Measurements from ENCODE around the gene DIS3L2.
"Not testable (repeated sequence)": the region's sequence is repeated elsewhere in the genome, so short reads cannot be mapped to it uniquely, and the experiment has no call there.

Gene DIS3L2

GRCh38 chr2:232013701-232014353 lies 52.3 kb downstream of the DIS3L2 start:
- no peak for DNase-seq

GRCh38 chr2:232014681-232015080 lies 53.2 kb downstream of the DIS3L2 start:
- no peak for DNase-seq

GRCh38 chr2:232018181-232018580 lies 56.7 kb downstream of the DIS3L2 start:
- no peak for DNase-seq

- no peak for DNase-seq
Observed at GRCh38 chr2:232022718-232023117, 61.2 kb downstream of the DIS3L2 start.

- DNase-seq: no peak
Observed at GRCh38 chr2:232023426-232023825, 61.9 kb downstream of the DIS3L2 start.

GRCh38 chr2:232024457-232024856 lies 62.9 kb downstream of the DIS3L2 start:
- DNase-seq: no peak

GRCh38 chr2:232026910-232027309 lies 65.4 kb downstream of the DIS3L2 start:
- DNase-seq: no peak

GRCh38 chr2:232027530-232027929 lies 66.0 kb downstream of the DIS3L2 start:
- DNase-seq: no peak

- no peak for DNase-seq
Observed at GRCh38 chr2:232028071-232028470, 66.6 kb downstream of the DIS3L2 start.

GRCh38 chr2:232028631-232029030 lies 67.1 kb downstream of the DIS3L2 start:
- DNase-seq: no peak

GRCh38 chr2:232029346-232029745 lies 67.8 kb downstream of the DIS3L2 start:
- DNase-seq: no peak

GRCh38 chr2:232030229-232030628 lies 68.7 kb downstream of the DIS3L2 start:
- DNase-seq: no peak

- DNase-seq: not testable (repeated sequence)
Observed at GRCh38 chr2:232035292-232035691, 73.8 kb downstream of the DIS3L2 start.

- not testable (repeated sequence) for DNase-seq
Observed at GRCh38 chr2:232036876-232037275, 75.4 kb downstream of the DIS3L2 start.

GRCh38 chr2:232038251-232038880 lies 76.9 kb downstream of the DIS3L2 start:
- DNase-seq: no peak

GRCh38 chr2:232038881-232039485 lies 77.5 kb downstream of the DIS3L2 start:
- DNase-seq: no peak

GRCh38 chr2:232042911-232043574 lies 81.5 kb downstream of the DIS3L2 start:
- no peak for DNase-seq

GRCh38 chr2:232043966-232044365 lies 82.5 kb downstream of the DIS3L2 start:
- DNase-seq: no peak

GRCh38 chr2:232049350-232049749 lies 87.8 kb downstream of the DIS3L2 start:
- DNase-seq: no peak

- DNase-seq: no peak
Observed at GRCh38 chr2:232052591-232052990, 91.1 kb downstream of the DIS3L2 start.

- DNase-seq: no peak
Observed at GRCh38 chr2:232053777-232054176, 92.3 kb downstream of the DIS3L2 start.

- DNase-seq: no peak
Observed at GRCh38 chr2:232058063-232058877, 96.8 kb downstream of the DIS3L2 start.

GRCh38 chr2:232058931-232059330 lies 97.4 kb downstream of the DIS3L2 start:
- DNase-seq: no peak
